Measurements from ENCODE around the gene NOL3.

DNA sequence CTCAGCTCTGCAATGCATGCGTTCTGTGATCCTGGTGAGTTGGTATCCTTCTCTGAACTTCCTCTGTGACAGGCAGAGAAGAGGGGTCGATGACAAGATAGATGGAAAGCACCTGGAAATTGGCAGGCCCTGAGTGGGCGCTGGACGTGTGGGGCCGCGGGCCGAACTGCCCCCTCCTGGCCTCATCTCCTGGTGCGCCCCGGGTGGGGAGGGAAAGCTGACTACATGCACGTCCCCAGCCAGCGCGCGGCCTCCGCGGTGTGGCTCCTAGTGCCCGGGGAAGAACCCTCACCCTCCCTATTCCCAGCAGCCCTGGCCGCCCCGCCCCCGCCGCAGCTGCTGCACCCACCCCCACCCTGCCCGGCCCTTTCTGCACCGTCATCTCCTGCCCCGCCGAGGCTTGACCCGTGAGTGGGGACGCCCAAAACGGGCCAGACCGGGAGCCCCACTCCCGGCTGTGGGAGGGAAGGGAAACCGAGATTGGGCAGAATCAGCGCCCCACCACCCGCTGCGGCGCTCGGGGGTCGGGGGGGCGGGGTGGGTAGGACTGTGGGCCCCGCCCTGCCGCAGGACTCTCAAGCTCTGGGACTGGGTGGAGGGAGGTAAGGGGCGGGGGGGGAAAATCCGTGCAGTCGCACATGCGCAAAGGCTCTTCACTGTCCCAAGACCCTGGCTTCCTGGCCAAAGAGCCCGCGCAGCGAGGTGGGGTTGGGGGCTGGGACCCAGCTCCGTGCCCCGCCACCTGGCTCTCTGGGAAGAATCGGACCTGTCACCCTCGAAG lies at the start of gene NOL3:
- TF ChIP-seq, protein P1, sequence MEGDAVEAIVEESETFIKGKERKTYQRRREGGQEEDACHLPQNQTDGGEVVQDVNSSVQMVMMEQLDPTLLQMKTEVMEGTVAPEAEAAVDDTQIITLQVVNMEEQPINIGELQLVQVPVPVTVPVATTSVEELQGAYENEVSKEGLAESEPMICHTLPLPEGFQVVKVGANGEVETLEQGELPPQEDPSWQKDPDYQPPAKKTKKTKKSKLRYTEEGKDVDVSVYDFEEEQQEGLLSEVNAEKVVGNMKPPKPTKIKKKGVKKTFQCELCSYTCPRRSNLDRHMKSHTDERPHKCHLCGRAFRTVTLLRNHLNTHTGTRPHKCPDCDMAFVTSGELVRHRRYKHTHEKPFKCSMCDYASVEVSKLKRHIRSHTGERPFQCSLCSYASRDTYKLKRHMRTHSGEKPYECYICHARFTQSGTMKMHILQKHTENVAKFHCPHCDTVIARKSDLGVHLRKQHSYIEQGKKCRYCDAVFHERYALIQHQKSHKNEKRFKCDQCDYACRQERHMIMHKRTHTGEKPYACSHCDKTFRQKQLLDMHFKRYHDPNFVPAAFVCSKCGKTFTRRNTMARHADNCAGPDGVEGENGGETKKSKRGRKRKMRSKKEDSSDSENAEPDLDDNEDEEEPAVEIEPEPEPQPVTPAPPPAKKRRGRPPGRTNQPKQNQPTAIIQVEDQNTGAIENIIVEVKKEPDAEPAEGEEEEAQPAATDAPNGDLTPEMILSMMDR (IDR thresholded peaks at IDR 0.05; ENCODE audit: extremely low read depth in 1 of 2, insufficient read depth in 1 of 2, low read depth in 1 of 2, low read length in 2 of 2), result peak in 1 of 2 donors; percentile 6
- TF ChIP-seq POLR2A (IDR thresholded peaks at IDR 0.05; ENCODE audit: low read depth, low read length), result peak; percentile 63
- no peak for TF ChIP-seq EZH2 (IDR thresholded peaks at IDR 0.05; ENCODE audit: borderline replicate concordance, low read depth, low read length, severe bottlenecking)
- TF ChIP-seq JUN (IDR thresholded peaks at IDR 0.05; ENCODE audit: borderline replicate concordance, insufficient read depth, insufficient read length, low read depth), result no peak
- TF ChIP-seq, protein P2, sequence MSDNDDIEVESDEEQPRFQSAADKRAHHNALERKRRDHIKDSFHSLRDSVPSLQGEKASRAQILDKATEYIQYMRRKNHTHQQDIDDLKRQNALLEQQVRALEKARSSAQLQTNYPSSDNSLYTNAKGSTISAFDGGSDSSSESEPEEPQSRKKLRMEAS (IDR thresholded peaks at IDR 0.05; ENCODE audit: insufficient read depth, insufficient read length), result no peak
